ENCODE data around the gene S100A9. TPM values are rescaled to one million over a fixed set of nuclear protein-coding genes. Genes with fewer than 3 reads are reported as not detected.
A peak's percentile ranks its signal among the peaks of the same experiment; 100 is the strongest.
"Not testable (repeated sequence)": the region's sequence is repeated elsewhere in the genome, so short reads cannot be mapped to it uniquely, and the experiment has no call there.

S100A9 gene
- total RNA-seq, 2 experiments from 2014 or later = 0.77 TPM; not detected in 1

DNA sequence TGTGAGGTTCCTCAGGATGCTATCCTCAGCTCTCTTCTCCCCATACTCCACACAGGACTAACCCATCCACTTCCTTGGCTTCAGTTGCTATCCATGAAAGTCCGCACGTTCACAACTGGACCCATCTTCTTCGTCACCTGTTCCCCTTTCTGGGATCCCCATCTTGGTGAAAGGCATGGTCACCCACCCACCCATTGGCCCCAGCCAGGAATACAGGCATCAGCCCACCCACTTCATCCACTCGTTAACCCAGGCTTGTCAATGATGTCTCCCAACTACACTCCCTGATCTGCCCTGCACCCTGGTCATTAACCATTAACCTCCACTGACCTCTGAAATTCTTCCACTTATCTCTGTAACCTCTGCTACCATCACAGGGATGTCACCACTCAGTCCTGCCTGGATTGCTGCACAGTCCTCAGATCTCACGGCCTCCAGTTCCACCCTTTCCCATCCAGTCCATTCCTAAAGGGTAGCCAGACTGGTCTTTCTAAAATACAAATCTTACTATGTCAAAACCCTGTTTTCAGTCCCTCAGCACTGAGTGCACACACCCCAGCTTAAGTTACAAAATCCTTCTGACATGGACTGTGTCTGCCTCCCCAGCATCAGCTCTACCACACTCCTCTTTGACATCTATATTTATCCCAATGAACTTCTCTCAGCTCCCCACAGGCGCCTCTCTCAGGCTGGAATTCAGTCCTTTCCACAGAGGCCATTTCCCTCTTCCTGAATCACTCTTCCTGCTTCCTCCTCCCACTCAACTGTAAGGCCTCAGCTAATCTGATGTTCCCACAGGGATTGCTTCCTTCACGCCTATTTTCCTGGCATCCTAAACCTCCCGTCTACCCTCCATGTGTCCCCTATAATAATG lies 19.4 kb upstream of the S100A9 start:
- Mint-ChIP-seq H3K27me3 (peaks cover 19% of the 10 kb centered on the region), H3K4me3 (no peak overlapping the region), H3K36me3 (ENCODE audit: low read depth) (no peaks in the 10 kb centered on the region), H3K27ac (no peak overlapping the region), H3K4me1 (peaks cover 25% of the 10 kb centered on the region), H3K9me3 (no peaks in the 10 kb centered on the region)
- CTCF ChIA-PET = no interaction called here
- DNase-seq = no peak
- POLR2A ChIA-PET = no interaction called here

DNA sequence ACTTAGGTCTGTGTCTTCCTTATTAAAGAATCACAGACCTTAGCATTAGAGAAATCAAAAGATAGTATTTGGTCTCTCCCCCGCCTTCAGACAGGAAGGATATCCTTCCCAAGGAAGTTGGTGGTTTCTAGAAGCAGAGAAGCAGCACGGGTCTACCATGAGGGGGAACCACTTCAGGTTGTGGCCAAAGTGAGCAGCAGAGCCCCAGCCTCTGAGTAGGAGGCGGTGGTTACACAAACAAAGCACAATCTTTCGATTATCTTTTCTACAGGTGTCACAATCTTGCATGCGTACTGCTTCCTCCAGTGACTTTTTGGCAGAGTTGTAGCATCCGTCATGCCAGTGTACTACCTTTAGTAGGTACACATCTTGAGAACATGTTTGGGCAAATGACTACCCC lies 17.9 kb upstream of the S100A9 start:
- Mint-ChIP-seq H3K27me3 (peaks cover 22% of the 10 kb centered on the region), H3K9me3 (no peaks in the 10 kb centered on the region), H3K36me3 (ENCODE audit: low read depth) (no peaks in the 10 kb centered on the region), H3K4me3 (no peak overlapping the region), H3K4me1 (peaks cover 40% of the 10 kb centered on the region), H3K27ac (no peak overlapping the region)
- POLR2A ChIA-PET = no interaction called here
- DNase-seq = no peak
- CTCF ChIA-PET = no interaction called here

DNA sequence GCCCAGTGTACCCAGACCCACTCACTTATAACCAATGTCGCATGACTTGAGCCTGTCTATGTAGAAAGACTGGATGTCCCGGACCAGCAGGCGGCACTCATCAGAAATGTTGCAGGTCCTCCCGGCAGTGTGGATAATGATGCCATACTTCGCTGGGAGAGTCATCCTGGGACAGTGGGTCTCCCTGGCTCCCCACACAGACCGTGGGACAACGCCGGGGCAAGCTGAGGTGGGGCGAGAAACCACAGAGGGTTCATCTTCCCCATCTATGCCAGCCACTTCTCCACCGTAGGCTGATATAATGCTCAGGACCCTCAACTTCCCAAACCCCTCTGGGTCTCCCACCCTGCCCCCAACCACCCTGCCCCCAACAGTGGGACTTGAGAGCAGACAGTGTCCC lies 17.3 kb upstream of the S100A9 start:
- Mint-ChIP-seq H3K4me1 (peaks cover 46% of the 10 kb centered on the region), H3K36me3 (ENCODE audit: low read depth) (no peaks in the 10 kb centered on the region), H3K27ac (no peak overlapping the region), H3K27me3 (peaks cover 20% of the 10 kb centered on the region), H3K9me3 (no peaks in the 10 kb centered on the region), H3K4me3 (no peak overlapping the region)
- POLR2A ChIA-PET = no interaction called here
- CTCF ChIA-PET = no interaction called here
- no peak for DNase-seq

DNA sequence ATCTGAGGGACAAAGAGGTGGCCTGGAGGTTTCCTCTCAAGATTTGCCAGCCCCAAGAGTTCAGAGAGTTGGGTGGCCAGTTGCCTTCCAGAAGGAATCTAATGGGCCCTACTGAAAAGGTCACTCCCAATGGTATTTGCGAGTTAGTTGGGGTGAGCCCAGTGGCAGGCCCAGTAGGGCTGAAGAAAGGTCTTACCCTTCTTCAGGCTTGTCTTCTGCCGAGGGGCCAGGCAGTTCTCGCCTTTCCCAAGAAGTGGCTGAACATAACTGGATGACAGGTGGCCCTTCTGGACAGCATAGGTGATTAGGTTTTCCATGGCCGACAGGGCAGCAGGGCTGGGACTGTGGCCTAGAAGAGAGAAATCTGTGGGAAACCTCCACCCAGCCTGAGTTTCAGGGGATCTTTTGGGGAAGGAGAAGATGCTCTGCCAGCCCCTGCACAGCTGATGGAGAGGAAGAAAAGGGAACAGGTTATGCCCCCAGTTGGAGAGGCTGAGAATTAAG lies 16.2 kb upstream of the S100A9 start:
- POLR2A ChIA-PET = no interaction called here
- Mint-ChIP-seq H3K4me3 (no peak overlapping the region), H3K9me3 (no peaks in the 10 kb centered on the region), H3K27me3 (peaks cover 24% of the 10 kb centered on the region), H3K36me3 (ENCODE audit: low read depth) (no peaks in the 10 kb centered on the region), H3K27ac (no peak overlapping the region), H3K4me1 (peaks cover 57% of the 10 kb centered on the region)
- no peak for DNase-seq
- CTCF ChIA-PET = interaction anchor here (1.0 kb wide), 1 partner anchor 12 kb away, joined by 5 read pairs; no protein-coding TSS in a partner anchor

DNA sequence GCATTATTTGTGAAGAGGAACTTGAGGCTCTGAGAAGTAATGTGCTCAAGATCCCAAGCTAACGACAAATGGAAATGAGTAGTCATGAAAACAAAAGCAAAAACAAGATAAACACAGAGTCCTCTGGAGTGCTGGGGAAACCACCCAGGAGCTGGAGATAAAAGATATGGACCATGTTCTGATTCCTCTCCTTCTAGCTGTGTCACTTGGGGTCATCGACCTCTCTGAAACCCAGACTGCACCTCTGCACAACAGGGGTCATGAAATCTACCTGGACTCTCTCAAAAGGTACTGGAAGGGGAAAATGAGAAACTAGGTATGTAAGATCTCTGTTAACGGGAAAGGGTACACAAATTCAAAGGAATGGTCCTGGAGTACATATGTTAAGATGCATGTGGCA lies 15.5 kb upstream of the S100A9 start:
- Mint-ChIP-seq H3K4me3 (no peak overlapping the region), H3K27ac (no peak overlapping the region), H3K36me3 (ENCODE audit: low read depth) (no peaks in the 10 kb centered on the region), H3K27me3 (peaks cover 27% of the 10 kb centered on the region), H3K4me1 (peaks cover 59% of the 10 kb centered on the region), H3K9me3 (no peaks in the 10 kb centered on the region)
- DNase-seq = no peak
- ChIA-PET CTCF (interaction anchor here (1.0 kb wide), 1 partner anchor 13 kb away, joined by 5 read pairs; no protein-coding TSS in a partner anchor), POLR2A (no interaction called here)

DNA sequence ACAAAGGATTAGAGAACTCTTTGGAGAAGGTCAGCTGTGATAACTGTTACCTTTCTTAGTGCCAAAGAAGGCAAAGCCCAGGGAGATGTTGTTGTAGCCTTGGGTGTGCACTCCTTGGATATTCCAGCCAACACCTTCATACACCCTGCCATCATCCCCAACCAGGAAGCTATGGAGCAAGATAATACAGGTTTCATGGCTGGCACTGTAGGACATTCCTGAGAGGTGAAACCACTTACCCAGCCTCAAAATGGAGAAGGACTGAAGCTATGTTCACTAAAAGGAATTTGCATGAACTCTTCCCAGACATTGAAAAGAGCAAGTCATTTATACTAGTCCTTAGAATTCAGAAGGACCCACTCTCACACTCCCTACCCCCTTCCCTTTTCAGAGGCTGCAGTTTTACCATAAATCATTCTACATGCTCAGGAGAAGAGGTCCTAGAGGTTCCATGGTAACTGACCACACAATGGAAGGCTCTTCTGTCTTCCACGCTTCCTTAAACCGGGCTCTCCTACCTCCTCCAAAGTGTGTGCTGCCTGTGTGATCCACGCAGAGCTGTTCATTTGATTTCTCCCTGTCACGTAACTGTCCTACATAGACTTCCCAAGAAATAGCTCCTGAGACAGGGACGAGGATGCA lies 14.5 kb upstream of the S100A9 start:
- H3K4me1 Mint-ChIP-seq = peaks cover 59% of the 10 kb centered on the region
- peaks cover 26% of the 10 kb centered on the region for H3K27me3 Mint-ChIP-seq
- no peak for DNase-seq
- no peak overlapping the region for H3K4me3 Mint-ChIP-seq
- ChIA-PET CTCF (no interaction called here), POLR2A (no interaction called here)
- no peaks in the 10 kb centered on the region for H3K9me3 Mint-ChIP-seq
- no peaks in the 10 kb centered on the region for H3K36me3 Mint-ChIP-seq (ENCODE audit: low read depth)
- H3K27ac Mint-ChIP-seq = no peak overlapping the region

DNA sequence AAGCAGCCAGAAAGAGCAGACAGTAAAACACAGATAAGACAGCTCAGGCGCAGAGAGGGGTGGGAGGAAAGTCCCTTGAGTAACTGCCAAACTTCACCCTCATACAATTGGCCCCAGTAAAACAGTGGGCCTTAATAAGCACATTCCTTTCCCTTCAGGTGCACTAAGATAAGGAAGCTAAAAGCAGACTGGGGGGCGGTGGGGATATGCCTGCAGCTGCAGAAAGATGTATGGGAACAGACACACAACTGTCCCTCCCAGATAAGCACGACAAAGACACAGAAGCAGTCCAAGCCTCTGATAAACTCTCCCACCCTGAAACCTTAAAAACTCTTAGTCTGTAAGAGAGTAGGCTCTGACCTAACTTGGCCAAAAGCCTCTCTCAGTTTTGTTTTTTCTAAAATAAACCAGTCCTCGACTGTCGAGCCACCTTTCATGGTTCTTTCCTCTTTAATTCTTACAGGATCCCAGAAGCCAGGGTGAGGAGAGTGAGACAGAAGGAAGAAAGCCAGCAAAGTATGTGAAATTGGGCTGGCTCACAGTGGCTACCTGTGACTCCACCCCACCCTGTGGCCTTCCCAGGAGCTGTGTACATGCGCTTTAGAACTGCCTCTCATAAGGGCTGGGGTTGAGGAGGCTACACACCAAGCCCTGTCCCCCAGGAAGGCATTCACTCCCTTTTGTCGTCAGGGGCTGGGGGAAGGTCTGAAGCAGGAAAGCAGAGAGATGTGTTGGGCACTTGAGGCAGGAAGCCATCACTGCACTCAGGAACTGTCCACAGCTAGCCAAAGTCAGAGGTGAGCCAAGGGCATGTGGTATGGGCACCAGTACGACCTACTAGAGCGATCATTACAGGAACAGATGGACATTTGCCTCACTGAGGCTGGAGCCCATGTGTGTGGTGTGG lies 13.6 kb upstream of the S100A9 start:
- Mint-ChIP-seq H3K4me1 (peaks cover 59% of the 10 kb centered on the region), H3K27me3 (peaks cover 25% of the 10 kb centered on the region), H3K27ac (no peak overlapping the region), H3K36me3 (ENCODE audit: low read depth) (no peaks in the 10 kb centered on the region), H3K9me3 (no peaks in the 10 kb centered on the region), H3K4me3 (no peak overlapping the region)
- ChIA-PET POLR2A (no interaction called here), CTCF (interaction anchor here (0.6 to 1.3 kb wide), 2 partner anchors 13 to 395 kb away, joined by 3 to 5 read pairs; partner anchors contain the start of gene S100A9)
- DNase-seq = no peak

DNA sequence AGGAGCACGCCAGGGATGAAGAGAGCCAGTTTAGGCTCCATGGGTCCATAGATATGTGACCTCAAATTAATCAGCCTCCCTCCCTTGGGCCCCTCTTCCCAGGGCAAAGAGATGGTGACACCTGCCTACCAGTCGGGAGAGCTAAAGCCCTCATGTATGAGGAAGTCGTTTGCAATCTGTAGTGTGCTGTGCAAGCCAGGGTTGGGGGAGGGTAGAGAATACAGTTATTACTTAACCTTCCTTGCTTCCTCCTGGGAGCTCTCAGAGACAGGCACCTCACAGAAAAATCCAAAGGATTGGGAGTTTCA lies 13.0 kb upstream of the S100A9 start:
- ChIA-PET CTCF (interaction anchor here (0.9 to 1.3 kb wide), 2 partner anchors 13 to 56 kb away, joined by 3 to 5 read pairs; partner anchors contain the start of gene S100A9), POLR2A (no interaction called here)
- no peaks in the 10 kb centered on the region for H3K9me3 Mint-ChIP-seq
- no peak overlapping the region for H3K27ac Mint-ChIP-seq
- peaks cover 26% of the 10 kb centered on the region for H3K27me3 Mint-ChIP-seq
- no peaks in the 10 kb centered on the region for H3K36me3 Mint-ChIP-seq (ENCODE audit: low read depth)
- DNase-seq = no peak
- no peak overlapping the region for H3K4me3 Mint-ChIP-seq
- H3K4me1 Mint-ChIP-seq = peaks cover 54% of the 10 kb centered on the region

DNA sequence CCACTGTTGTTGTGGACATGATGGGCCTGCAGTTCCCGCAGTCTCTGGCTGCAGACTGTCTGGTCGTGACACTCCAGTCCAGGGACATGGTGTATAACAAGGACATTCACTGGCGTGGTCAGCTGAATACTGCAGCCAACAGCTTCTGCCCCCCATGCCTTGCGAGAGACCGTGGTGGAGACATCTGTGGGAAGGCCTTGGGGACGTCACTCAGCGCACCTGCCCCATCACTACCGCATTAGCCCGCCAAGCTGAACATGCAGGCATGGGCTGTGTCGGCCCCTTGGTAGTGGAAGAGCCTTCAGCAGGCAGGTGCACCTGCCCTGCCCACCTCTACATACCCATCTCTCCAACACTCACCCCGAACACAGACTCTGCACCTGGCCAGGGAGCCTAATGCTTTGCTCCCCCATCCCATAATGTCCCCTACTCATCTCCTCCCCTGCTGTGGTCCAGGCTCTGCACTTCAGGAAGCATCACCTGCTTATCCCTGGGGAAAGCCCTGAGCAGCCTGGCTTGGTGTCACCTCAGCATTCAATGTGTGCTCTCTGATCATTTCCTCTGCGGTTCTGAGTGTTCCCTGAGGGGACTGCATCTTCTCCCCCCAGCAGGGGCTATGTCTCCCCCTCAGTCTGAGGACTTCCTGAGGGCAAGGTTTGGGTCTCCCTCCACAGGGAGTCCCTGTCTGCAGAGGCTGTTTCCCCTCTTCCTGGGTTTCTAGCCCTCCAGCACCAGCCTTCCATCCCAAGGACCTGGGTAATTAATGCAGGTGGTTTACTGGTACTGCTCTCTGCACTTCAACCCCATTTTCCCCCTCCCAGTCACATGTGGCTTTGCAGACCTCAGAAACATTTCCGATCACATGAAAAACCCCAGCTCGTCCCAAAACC lies 12.2 kb upstream of the S100A9 start:
- ChIA-PET CTCF (interaction anchor here (0.9 to 1.3 kb wide), 3 partner anchors 12 to 57 kb away, joined by 3 to 5 read pairs (median 3); partner anchors contain the start of gene S100A9), POLR2A (no interaction called here)
- Mint-ChIP-seq H3K27ac (peak overlapping the region; percentile 4), H3K36me3 (ENCODE audit: low read depth) (no peaks in the 10 kb centered on the region), H3K4me3 (no peak overlapping the region), H3K9me3 (no peaks in the 10 kb centered on the region), H3K27me3 (peaks cover 26% of the 10 kb centered on the region), H3K4me1 (peaks cover 47% of the 10 kb centered on the region)
- DNase-seq = no peak

DNA sequence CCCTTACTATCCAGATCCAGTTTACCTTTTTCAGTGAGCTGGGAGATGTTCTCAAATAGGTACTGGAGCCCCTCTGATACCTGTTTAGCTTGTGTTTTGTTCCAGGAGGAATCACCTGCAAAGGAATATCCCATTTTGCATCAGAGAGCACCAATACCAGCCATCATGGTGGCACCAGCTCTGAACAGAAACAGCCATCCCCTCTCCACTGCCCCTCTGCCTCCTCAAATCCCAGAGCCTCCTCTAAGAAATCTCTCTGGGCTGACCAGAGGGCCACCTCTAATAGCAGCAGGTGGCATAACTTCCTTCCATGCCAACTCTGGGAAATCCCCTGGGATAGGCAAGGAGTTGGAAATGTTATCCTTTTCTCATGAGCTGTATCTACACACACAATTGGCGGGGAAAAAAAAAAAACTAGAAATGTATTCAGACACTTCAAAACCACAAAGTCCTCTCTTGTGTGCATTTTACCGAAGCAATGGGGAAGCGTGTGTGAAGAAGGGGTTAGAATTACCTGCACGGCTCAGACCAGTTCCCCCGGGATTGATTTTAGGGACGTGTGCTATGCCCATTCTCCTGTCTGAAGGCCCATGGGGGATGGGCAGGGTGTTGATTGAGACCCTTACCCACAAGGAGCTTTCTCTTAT lies 11.5 kb upstream of the S100A9 start:
- H3K4me1 Mint-ChIP-seq = peaks cover 42% of the 10 kb centered on the region
- H3K27me3 Mint-ChIP-seq = peaks cover 30% of the 10 kb centered on the region
- no peak for DNase-seq
- H3K4me3 Mint-ChIP-seq = no peak overlapping the region
- POLR2A ChIA-PET = no interaction called here
- no peak overlapping the region for H3K27ac Mint-ChIP-seq
- CTCF ChIA-PET = interaction anchor here (0.8 to 1.0 kb wide), 2 partner anchors 9 to 42 kb away, joined by 3 to 4 read pairs; no protein-coding TSS in a partner anchor
- H3K9me3 Mint-ChIP-seq = no peaks in the 10 kb centered on the region
- no peaks in the 10 kb centered on the region for H3K36me3 Mint-ChIP-seq (ENCODE audit: low read depth)

DNA sequence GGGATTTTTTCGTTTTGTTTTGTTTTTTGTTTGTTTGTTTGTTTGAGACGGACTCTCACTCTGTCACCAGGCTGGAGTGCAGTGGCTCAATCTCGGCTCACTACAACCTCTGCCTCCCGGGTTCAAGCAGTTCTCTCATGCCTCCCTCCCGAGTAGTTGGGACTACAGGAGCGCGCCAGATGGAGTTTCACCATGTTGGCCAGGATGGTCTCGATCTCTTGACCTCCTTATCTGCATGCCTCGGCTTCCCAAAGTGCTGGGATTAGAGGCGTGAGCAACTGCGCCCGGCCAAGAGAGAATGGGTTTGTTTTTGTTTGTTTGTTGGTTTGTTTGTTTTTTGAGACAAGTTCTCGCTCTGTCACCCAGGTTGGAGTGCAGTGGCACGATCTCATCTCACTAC lies 10.6 kb upstream of the S100A9 start:
- H3K36me3 Mint-ChIP-seq (ENCODE audit: low read depth); H3K27ac Mint-ChIP-seq; DNase-seq; CTCF ChIA-PET; H3K9me3 Mint-ChIP-seq; H3K4me3 Mint-ChIP-seq; POLR2A ChIA-PET: not testable (repeated sequence)
- peaks cover 42% of the 10 kb centered on the region for H3K4me1 Mint-ChIP-seq
- H3K27me3 Mint-ChIP-seq = peaks cover 33% of the 10 kb centered on the region

DNA sequence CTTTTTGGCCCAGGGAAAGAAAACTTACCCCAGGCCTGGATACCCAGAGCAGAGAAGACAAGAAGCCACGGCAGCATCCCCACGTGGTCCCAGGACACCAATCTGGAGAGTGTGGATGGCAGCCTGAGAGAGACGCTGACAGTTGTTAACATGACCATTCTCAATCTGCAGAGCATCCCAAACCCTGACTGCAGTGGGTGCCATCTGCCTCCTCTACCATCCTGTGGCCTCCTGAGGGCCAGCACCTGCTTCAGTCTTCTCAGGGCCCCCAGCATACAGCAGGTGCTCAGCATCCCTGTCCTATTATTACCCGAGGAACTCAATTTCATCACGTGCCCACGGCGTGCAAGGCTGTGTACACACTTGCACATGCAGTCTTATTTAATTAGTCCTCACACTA lies 9.8 kb upstream of the S100A9 start:
- POLR2A ChIA-PET = no interaction called here
- no peak overlapping the region for H3K4me3 Mint-ChIP-seq
- CTCF ChIA-PET = no interaction called here
- peak; percentile 3 for DNase-seq
- H3K36me3 Mint-ChIP-seq (ENCODE audit: low read depth) = no peaks in the 10 kb centered on the region
- peaks cover 26% of the 10 kb centered on the region for H3K27me3 Mint-ChIP-seq
- no peaks in the 10 kb centered on the region for H3K9me3 Mint-ChIP-seq
- no peak overlapping the region for H3K27ac Mint-ChIP-seq
- peaks cover 37% of the 10 kb centered on the region for H3K4me1 Mint-ChIP-seq

Measured in activated CD4-positive, alpha-beta T cell treated with anti-CD3 and anti-CD28 coated beads, Interleukin-2, amount 10 ng/mL, durations not matched to agents 7 days and 5 days (primary cell).